Activated T-cell treated with anti-CD3 and anti-CD28 coated beads for 48 hours (primary cell): Measurements from ENCODE around the gene DEUP1.

Experiments
- DNase-seq: peaks from one replicate; pipeline ENCODE4 v3.0.0-alpha.2; 2020; ENCODE audit warnings: low read depth

The DEUP1 gene

GRCh38 chr11:93478841-93479240 is 148.3 kb downstream of the DEUP1 start:
- no peak for DNase-seq

DNA sequence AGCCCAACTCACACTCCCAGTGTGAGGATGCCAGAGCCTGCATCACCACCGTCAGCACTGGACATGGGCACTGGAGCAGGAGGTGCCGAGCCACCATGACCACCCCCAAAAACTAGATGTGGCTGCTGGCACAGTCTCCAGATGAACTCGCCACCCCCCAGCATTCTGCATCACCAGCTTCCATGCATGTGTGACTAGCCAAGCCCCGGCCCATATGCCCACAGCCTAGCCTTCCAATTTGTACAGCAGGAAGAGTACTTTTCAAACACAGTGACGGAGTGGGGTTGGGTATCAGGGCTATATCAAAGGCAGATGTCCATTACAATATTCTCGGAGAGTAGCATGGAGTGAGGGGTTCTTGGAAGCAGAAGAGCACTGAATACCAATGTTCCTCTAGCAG is 149.7 kb downstream of the DEUP1 start:
- no peak for DNase-seq

- DNase-seq: no peak
Observed at GRCh38 chr11:93480756-93481155, 150.2 kb downstream of the DEUP1 start.

- DNase-seq: no peak
Observed at GRCh38 chr11:93481279-93481678, 150.7 kb downstream of the DEUP1 start.

DNA sequence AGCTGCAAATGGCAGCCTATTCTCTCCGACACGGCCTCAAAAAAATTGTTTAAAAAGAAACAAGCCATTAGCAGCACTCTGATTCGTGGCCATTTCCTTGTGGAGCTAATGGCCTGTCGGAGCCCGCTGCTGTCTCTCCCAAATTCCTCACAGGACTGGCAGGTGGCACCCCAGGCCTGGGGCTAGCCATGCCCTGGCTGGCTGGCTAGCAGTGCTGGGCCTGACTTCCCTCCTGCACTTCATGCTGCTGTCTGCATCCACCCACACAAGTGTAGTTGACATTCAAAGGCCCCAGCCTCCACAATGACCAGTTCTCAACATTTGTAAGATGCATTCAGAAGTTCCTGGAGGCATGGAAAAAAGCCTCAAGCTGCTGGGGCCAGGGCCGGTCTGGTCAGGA is 151.2 kb downstream of the DEUP1 start:
- no peak for DNase-seq

GRCh38 chr11:93482556-93482955 is 152.0 kb downstream of the DEUP1 start:
- no peak for DNase-seq

DNA sequence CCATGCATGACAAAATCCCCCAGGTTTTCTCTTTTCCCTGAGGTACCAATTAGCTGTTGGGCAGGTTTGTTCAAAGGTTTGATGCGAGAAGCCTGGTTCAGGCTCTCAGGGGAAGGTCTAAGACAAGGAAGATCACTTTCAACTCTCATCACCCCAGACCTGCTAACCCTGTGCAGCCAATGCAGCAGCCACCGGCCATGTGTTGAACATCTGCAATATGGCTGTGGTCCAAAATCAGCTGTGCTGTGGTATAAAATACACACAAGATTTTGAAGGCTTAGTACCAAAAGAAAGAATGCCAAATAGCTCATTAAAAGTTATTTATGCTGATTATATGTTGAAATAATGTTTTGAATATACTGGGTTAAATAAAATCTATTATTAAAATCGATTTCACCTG is 154.2 kb downstream of the DEUP1 start:
- DNase-seq: no peak

GRCh38 chr11:93485983-93486382 is 155.4 kb downstream of the DEUP1 start:
- no peak for DNase-seq

DNA sequence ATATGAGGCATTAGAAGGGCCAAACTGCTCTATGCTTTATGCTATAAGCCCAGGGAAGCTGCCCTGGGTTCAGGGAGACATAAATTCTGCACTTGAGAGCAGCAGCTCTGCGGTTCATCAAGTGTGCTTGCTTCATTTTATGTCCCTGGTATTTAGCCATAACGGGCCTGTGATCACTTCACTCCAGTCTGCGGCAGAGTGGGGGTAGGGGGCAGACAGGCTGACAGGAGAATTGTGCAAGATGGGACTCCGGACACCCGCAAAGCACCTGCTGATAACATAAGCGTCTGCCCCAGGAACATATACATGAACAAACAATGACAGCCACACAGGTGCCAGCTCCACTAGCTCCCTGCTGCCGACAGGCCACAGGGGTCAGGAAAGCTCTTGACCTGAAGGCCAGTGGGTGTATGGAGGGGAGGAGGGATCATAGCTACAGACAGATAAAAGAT is 156.5 kb downstream of the DEUP1 start:
- no peak for DNase-seq
